HK-2 (cell line): ENCODE results near the gene GOLGA6C.
"Not testable (repeated sequence)": the region's sequence is repeated elsewhere in the genome, so short reads cannot be mapped to it uniquely, and the experiment has no call there.

Experiments
- DNase-seq: peaks from one replicate; pipeline ENCODE4 v3.0.0-alpha.2; 2018; ENCODE audit not compliant: unreplicated experiment

GOLGA6C gene

GRCh38 chr15:75258620-75259343, 648 bp downstream of the GOLGA6C start:
- DNase-seq: not testable (repeated sequence)

DNA sequence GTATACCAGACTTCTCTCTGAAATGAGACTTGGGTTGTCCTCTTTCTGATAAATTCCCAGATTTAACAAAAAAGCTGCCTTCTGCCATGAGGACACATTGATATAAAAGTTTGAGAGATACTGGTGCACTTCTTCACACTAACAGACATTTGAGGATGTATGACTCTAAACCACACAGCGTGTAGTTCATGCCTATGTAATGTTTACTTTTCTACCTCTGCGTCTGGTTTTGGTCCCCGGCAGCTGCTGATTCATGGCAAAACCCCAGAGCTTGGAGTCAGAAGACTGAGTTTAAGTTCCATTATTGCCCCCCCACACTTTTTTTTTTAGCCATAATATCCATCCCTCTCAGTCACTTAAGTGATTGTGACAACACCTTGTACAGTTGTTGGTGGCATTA, 1.7 kb downstream of the GOLGA6C start:
- not testable (repeated sequence) for DNase-seq

- DNase-seq: not testable (repeated sequence)
Measured at GRCh38 chr15:75273751-75274359, 15.7 kb downstream of the GOLGA6C start.

DNA sequence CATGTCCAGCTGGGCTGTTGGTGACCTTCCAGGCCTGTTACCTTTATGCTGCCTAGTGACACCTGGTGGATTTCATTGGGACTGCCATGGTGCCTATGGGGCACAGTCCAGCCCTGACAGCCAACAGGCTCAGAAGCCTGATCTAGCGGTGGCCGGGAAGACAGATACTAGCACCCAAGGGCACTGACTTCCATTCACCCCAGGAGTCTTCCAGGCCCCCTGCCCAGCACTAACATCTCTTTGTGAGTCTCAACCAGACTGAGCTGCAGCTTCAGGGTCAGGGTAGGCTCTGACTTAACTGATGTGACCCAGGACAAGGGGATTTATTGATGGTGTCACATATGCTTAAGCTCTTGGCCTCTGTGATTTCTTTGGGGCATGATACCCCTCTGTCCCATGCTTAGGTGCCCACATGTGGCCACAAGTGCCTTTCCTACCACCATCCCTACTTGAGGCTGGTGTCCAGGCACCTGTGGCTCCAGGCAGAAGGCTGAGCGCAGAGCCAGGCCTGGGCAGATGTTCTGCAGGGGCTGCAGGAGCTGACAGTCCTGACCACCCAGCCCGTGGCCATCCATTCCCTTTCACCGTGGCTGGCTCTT, 16.5 kb downstream of the GOLGA6C start:
- not testable (repeated sequence) for DNase-seq

GRCh38 chr15:75275617-75276016, 17.5 kb downstream of the GOLGA6C start:
- DNase-seq: not testable (repeated sequence)

- not testable (repeated sequence) for DNase-seq
Measured at GRCh38 chr15:75278497-75278896, 20.4 kb downstream of the GOLGA6C start.

GRCh38 chr15:75282572-75282971, 24.4 kb downstream of the GOLGA6C start, which contains the start of gene GOLGA6D:
GOLGA6D (plus strand) TSS chr15:75282835; CDS start chr15:75282876, 41 bp downstream.
- DNase-seq: not testable (repeated sequence)

GRCh38 chr15:75284152-75284551, 26.0 kb downstream of the GOLGA6C start:
- DNase-seq: not testable (repeated sequence)

GRCh38 chr15:75293660-75294059, 35.5 kb downstream of the GOLGA6C start:
- not testable (repeated sequence) for DNase-seq

GRCh38 chr15:75298541-75299310, 40.6 kb downstream of the GOLGA6C start:
- not testable (repeated sequence) for DNase-seq

- DNase-seq: not testable (repeated sequence)
Measured at GRCh38 chr15:75299311-75299688, 41.2 kb downstream of the GOLGA6C start.

GRCh38 chr15:75300026-75300425, 41.9 kb downstream of the GOLGA6C start:
- not testable (repeated sequence) for DNase-seq

DNA sequence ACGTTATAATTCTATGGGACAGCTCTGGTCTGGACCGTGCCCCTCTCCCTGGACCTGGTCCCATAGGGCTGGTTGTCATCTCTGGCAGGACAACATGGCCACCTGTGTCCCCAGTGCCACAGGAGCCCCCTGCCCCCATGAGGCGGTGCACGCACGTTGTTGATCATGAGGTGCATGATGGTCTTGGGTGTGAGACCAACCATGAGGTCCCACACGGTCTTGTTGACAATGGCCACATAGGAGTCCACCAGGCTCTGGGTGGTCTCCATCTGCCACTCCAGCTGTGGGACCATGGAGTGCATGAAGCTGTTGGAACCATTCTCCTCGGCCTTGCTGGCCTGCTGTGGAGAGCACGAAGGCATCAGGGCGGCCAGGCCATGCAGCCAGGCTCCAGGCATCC, 44.2 kb downstream of the GOLGA6C start:
- DNase-seq: no peak

GRCh38 chr15:75302753-75303152, 44.6 kb downstream of the GOLGA6C start:
- not testable (repeated sequence) for DNase-seq

DNA sequence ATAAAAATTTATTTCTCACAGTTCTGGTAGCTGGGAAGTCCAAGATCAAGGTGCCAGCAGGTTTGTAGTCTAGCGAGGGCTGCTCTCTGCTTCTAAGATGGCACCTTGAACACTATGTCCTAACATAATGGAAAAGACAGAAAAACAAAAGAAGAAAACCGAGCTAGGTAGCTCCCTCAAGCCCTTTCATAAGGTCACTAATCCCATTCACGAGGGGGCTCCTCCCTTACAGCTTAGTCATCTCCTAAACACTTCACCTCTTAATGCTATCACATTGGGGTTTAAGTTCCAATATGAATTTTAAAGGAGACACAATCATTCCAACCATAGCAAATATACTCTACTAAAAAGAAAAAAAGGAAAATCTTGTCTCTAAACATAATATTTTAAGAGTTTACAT, 48.1 kb downstream of the GOLGA6C start:
- DNase-seq: no peak

DNA sequence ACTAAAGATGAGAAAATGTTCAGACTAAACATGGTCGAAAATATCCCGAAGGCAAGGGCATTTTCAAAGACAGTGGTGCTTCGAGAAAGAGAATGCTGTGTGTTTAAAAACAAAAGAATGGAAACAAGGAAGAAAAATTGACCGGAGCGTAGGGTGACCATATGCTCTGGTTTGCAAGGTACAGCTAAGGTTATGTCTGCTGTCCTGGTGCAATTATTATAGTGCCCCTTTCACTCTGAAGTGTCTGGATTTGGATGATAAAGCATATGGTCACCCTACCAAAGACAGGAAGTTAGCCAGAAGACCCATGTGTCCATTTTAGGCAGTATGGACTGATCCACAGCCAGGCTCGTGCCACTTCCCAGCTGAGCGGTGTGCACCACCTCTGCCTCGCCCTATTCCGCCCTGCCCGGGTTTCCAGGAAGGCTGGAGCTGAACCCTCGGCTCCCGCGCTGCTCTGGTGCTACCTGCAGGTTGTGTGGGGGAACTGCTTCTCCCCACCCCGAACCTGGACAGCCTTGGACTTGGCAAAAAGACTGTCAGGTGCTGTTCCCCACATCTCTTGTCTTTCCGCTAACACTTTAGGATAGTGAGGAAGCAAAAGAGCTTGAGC, 49.8 kb downstream of the GOLGA6C start:
- peak; percentile 28 for DNase-seq

DNA sequence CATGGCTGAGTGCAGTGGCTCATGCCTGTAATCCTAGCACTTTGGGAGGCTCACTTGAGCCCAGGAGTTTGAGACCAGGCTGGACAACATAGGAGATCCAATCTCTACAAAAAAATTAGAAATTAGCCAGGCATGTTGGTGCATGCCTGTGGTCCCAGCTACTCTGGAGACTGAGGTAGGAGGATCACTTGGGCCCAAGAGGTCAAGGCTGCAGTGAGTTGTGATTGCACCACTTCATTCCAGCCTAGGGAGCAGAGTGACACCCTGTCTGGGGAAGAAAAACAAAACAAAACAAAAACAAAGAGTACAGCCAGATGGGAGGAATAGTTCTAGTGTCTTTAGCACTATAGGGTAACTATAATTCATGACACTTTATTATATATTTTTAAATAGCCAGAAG, 51.6 kb downstream of the GOLGA6C start:
- DNase-seq: no peak

DNA sequence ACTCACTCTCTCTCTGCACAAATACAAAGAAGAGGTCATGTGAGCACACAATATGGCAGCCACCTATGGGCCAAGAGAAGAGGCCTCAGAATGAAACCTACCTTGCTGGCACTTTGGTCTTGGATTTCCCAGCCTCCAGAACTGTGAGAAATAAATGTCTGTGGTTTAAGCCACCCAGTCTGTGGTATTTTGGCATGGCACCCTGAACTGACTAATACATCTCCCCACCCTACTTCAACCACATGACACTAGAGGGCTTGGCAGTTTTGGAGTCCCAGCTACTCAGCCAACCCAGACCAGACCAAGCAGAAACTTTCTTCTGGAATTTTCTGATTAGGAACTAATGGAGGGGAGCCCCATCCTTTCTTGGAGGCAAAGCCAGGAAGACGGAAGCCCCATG, 54.4 kb downstream of the GOLGA6C start:
- DNase-seq: not testable (repeated sequence)

- DNase-seq: no peak
Measured at GRCh38 chr15:75313116-75313845, 55.1 kb downstream of the GOLGA6C start.

DNA sequence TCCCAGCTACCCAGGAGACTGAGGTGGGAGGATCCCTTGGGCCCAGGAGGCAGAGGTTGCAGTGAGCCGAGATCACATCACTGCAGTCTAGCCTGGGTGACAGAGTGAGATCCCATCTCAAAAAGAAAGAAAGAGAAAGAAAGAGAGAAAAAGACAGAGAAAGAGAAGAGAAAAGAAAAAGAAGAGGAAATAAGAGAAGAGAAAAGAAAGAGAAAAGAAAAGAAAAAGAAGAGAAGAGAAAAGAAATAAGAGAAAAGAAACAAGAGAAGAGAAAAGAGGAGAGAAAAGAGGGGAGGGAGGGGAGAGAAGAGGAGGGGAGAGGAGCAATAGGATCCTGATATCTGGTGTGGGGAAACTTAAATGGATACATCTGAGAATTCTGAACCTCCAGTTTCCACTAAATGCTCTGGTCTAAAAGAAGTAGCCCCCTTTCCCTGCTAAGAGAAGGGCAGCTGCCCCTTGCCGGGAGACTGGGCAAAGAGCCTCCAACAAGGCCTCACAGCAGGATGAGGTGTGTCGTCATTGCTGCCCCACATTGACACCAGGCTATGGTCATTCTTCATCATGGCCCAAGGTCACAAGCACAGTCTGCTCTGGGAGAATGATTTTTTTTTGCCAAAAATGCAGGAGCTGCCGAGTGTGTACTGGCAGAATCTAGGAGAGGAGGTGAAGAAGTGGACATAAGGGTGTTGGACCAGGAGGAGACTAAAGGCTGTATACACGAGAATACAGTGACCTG, 56.6 kb downstream of the GOLGA6C start:
- no peak for DNase-seq
